ENCODE measurements around the gene TXNDC5.

- TF ChIP-seq FOXA1 (IDR thresholded peaks at IDR 0.05) (no peak), HDGF (IDR thresholded peaks at IDR 0.05; ENCODE audit: borderline replicate concordance) (no peak), ARNT (IDR thresholded peaks at IDR 0.05) (no peak), CTBP1 (IDR thresholded peaks at IDR 0.05; ENCODE audit: borderline replicate concordance) (no peak), BHLHE40 (IDR thresholded peaks at IDR 0.05; ENCODE audit: borderline replicate concordance) (no peak), TARDBP (IDR thresholded peaks at IDR 0.05) (no peak), ZNF384 (IDR thresholded peaks at IDR 0.05) (no peak), SP1 (IDR thresholded peaks at IDR 0.05) (no peak), FOXK2 (IDR thresholded peaks at IDR 0.05) (no peak)
These were observed 29.9 kb downstream of the TXNDC5 start for GRCh38 chr6:7880718-7881107.
